Measurements from ENCODE around the gene SCG3. TPM values are rescaled to one million over a fixed set of nuclear protein-coding genes. Genes with fewer than 3 reads are reported as not detected.

SCG3 gene
- total RNA-seq, 1 donor from 2014 or later = 219 TPM

DNA sequence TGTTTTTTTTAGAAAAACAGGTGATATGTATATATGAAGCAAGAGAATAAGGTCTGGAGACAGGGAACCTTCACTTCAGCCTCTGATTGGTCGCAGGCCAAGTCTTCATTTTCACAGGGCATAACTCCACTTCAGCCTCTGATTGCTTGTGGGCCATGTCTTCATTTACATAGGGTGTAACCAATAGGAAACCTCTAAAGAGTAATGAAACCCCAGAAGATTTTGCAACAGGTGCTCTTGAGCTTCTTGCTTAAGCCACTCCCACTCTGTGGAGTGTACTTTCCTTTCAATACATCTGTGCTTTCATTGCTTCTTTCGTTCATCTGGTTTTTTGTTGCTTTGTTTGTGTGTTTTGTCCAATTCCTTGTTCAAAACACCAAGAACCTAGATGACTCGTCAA lies 22.6 kb upstream of the SCG3 start:
- no peak overlapping the region for H3K4me3 Mint-ChIP-seq (ENCODE audit: unreplicated experiment)
- no peak overlapping the region for H3K27ac Mint-ChIP-seq (ENCODE audit: unreplicated experiment)
- TF ChIP-seq, protein P1, sequence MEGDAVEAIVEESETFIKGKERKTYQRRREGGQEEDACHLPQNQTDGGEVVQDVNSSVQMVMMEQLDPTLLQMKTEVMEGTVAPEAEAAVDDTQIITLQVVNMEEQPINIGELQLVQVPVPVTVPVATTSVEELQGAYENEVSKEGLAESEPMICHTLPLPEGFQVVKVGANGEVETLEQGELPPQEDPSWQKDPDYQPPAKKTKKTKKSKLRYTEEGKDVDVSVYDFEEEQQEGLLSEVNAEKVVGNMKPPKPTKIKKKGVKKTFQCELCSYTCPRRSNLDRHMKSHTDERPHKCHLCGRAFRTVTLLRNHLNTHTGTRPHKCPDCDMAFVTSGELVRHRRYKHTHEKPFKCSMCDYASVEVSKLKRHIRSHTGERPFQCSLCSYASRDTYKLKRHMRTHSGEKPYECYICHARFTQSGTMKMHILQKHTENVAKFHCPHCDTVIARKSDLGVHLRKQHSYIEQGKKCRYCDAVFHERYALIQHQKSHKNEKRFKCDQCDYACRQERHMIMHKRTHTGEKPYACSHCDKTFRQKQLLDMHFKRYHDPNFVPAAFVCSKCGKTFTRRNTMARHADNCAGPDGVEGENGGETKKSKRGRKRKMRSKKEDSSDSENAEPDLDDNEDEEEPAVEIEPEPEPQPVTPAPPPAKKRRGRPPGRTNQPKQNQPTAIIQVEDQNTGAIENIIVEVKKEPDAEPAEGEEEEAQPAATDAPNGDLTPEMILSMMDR (IDR thresholded peaks at IDR 0.05; ENCODE audit: partially characterized antibody, unreplicated experiment) = no peak
- H3K9me3 Mint-ChIP-seq (ENCODE audit: unreplicated experiment) = no peaks in the 10 kb centered on the region
- no peaks in the 10 kb centered on the region for H3K4me1 Mint-ChIP-seq (ENCODE audit: low read depth, unreplicated experiment)
- peaks cover 2% of the 10 kb centered on the region for H3K27me3 Mint-ChIP-seq (ENCODE audit: unreplicated experiment)
- no peak for DNase-seq
- H3K36me3 Mint-ChIP-seq (ENCODE audit: unreplicated experiment) = no peaks in the 10 kb centered on the region

DNA sequence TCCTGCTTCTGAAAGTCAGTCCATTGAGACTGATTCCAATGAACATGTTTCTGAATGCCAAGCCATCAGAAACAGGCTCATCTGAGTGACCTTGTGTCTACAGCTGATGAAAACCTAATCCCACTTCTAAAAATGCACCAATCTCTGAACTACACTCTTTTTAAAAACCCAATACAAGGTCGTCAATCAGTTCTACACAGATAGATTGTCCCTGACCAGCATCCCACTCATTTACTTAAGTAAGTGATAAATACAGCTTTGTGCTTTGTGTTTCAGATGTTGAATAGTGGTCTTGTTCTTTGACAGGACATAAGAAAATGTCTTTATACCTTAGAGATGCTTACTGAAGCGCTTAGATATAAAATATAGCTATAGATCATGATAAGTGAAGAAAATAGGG lies 20.2 kb upstream of the SCG3 start:
- Mint-ChIP-seq H3K4me1 (ENCODE audit: low read depth, unreplicated experiment) (no peaks in the 10 kb centered on the region), H3K9me3 (ENCODE audit: unreplicated experiment) (no peaks in the 10 kb centered on the region)
- TF ChIP-seq, protein P1 (IDR thresholded peaks at IDR 0.05; ENCODE audit: partially characterized antibody, unreplicated experiment) = no peak

DNA sequence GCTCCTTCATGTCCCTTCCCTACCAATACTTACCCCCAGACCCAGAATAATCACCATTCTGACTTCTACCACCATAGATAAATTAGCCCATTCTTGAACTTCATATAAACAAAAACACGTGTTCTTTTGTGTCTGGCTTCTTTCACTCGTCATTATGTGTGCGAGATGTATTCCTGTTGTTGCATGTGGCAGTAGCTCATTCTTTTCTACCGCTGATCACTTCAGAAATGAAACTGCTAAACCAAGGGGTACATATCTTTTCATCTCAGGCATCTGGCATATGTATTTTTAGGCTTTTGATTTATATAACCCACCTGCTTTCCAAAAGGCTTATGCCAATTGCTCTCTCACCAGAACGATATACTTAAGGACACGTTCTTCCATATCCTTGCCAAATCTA lies 13.8 kb upstream of the SCG3 start:
- H3K4me3 Mint-ChIP-seq (ENCODE audit: unreplicated experiment) = no peak overlapping the region
- no peaks in the 10 kb centered on the region for H3K36me3 Mint-ChIP-seq (ENCODE audit: unreplicated experiment)
- no peaks in the 10 kb centered on the region for H3K27me3 Mint-ChIP-seq (ENCODE audit: unreplicated experiment)
- H3K9me3 Mint-ChIP-seq (ENCODE audit: unreplicated experiment) = peaks cover 2% of the 10 kb centered on the region
- no peak overlapping the region for H3K27ac Mint-ChIP-seq (ENCODE audit: unreplicated experiment)
- no peak for DNase-seq
- H3K4me1 Mint-ChIP-seq (ENCODE audit: low read depth, unreplicated experiment) = peaks cover 7% of the 10 kb centered on the region
- TF ChIP-seq, protein P1 (IDR thresholded peaks at IDR 0.05; ENCODE audit: partially characterized antibody, unreplicated experiment) = no peak

More for the DNA sequence above, 20.2 kb upstream of the SCG3 start:
- Mint-ChIP-seq H3K4me3 (ENCODE audit: unreplicated experiment) (no peak overlapping the region), H3K36me3 (ENCODE audit: unreplicated experiment) (no peaks in the 10 kb centered on the region), H3K27me3 (ENCODE audit: unreplicated experiment) (peaks cover 2% of the 10 kb centered on the region), H3K27ac (ENCODE audit: unreplicated experiment) (no peak overlapping the region)
- no peak for DNase-seq

DNA sequence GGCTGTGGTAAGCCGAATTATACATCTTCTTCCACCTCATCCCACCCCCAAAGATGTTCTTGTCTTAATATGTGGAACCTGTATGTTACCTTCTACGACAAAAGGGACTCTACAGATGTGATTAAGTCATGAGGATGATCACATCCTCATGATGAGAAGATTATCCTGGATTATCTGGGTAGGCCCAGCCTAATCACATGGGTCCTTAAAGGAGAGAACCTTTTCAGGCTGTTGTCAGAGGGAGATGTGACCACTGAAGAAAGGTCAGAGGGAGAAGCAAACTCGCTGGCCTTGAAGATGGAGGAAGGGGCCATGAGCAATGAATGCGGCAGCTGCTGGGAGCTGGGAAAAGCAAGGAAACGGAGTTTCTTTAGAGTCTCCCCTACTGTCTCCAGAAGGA lies 12.9 kb upstream of the SCG3 start:
- no peak overlapping the region for H3K4me3 Mint-ChIP-seq (ENCODE audit: unreplicated experiment)
- H3K27me3 Mint-ChIP-seq (ENCODE audit: unreplicated experiment) = peaks cover 2% of the 10 kb centered on the region
- H3K4me1 Mint-ChIP-seq (ENCODE audit: low read depth, unreplicated experiment) = peaks cover 15% of the 10 kb centered on the region
- TF ChIP-seq, protein P1 (IDR thresholded peaks at IDR 0.05; ENCODE audit: partially characterized antibody, unreplicated experiment) = no peak
- no peak overlapping the region for H3K27ac Mint-ChIP-seq (ENCODE audit: unreplicated experiment)
- DNase-seq = no peak
- H3K9me3 Mint-ChIP-seq (ENCODE audit: unreplicated experiment) = peaks cover 2% of the 10 kb centered on the region
- H3K36me3 Mint-ChIP-seq (ENCODE audit: unreplicated experiment) = no peaks in the 10 kb centered on the region

DNA sequence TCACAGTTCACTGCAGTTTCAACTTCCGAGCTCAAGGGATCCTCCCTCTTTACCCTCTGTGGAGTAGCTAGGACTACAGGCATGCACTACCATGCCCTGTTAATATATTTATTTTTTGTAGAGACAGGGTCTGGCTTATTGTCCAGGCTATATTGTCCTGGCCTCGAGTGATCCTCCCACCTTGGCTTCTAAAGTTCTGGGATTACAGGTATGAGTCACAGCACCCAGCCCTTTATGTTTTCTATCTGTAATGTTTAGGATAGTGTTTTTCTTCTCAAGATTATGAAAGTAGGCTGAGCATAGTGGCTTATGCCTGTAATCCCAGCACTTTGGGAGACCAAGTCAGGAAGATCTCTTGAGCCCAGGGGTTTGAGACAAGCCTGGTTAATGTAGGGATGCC lies 11.9 kb upstream of the SCG3 start:
- peaks cover 2% of the 10 kb centered on the region for H3K9me3 Mint-ChIP-seq (ENCODE audit: unreplicated experiment)
- TF ChIP-seq, protein P1 (IDR thresholded peaks at IDR 0.05; ENCODE audit: partially characterized antibody, unreplicated experiment) = no peak
- no peak for DNase-seq
- no peak overlapping the region for H3K4me3 Mint-ChIP-seq (ENCODE audit: unreplicated experiment)
- peaks cover 15% of the 10 kb centered on the region for H3K4me1 Mint-ChIP-seq (ENCODE audit: low read depth, unreplicated experiment)
- no peaks in the 10 kb centered on the region for H3K36me3 Mint-ChIP-seq (ENCODE audit: unreplicated experiment)
- H3K27ac Mint-ChIP-seq (ENCODE audit: unreplicated experiment) = no peak overlapping the region
- H3K27me3 Mint-ChIP-seq (ENCODE audit: unreplicated experiment) = peaks cover 2% of the 10 kb centered on the region

All from glutamatergic neuron (in vitro differentiated cells).